ENCODE data around the gene TRIM66. TPM values are rescaled to one million over a fixed set of nuclear protein-coding genes. Genes with fewer than 3 reads are reported as not detected.
A peak's percentile ranks its signal among the peaks of the same experiment; 100 is the strongest.

TRIM66 gene
- total and polyA plus RNA-seq, 2 experiments from 2014 or later = 1.0 to 3.3 TPM

- Mint-ChIP-seq H3K36me3 (ENCODE audit: low read depth) (peaks cover 12% of the 10 kb centered on the region), H3K9me3 (no peaks in the 10 kb centered on the region), H3K4me3 (no peak overlapping the region), H3K27me3 (ENCODE audit: insufficient read depth, low read depth, poor library complexity) (peaks cover 15% of the 10 kb centered on the region), H3K4me1 (peaks cover 41% of the 10 kb centered on the region), H3K27ac (peak overlapping the region; percentile 74)
- H3K4me2 ChIP-seq = no peak overlapping the region
- H3K79me2 ChIP-seq (replicated peaks; ENCODE audit: insufficient read depth) = no peaks in the 10 kb centered on the region
- no peak overlapping the region for H3K4me3 ChIP-seq
- H2AFZ ChIP-seq = no peak overlapping the region
- H3K4me1 ChIP-seq (ENCODE audit: insufficient read depth) = peaks cover 10% of the 10 kb centered on the region; the same call in 1 of the 2 replicates
- TF ChIP-seq REST (IDR thresholded peaks at IDR 0.05; ENCODE audit: unreplicated experiment) (no peak), POLR2AphosphoS5 (IDR thresholded peaks at IDR 0.05; ENCODE audit: low read depth) (no peak), ZNF331 (CRISPR knock-in tag; IDR thresholded peaks at IDR 0.05; ENCODE audit: low read depth) (no peak), CTCF (conservative IDR thresholded peaks at IDR 0.05; ENCODE audit: low read depth in 2 of 2) (no peak), ETS1 (IDR thresholded peaks at IDR 0.05) (no peak), ZNF462 (CRISPR knock-in tag; IDR thresholded peaks at IDR 0.05) (no peak), STAT1 (IDR thresholded peaks at IDR 0.05; ENCODE audit: unreplicated experiment) (no peak), EZH2phosphoT487 (IDR thresholded peaks at IDR 0.05; ENCODE audit: unreplicated experiment) (no peak), NANOG (IDR thresholded peaks at IDR 0.05; ENCODE audit: borderline replicate concordance) (no peak), ZNF114 (CRISPR knock-in tag; IDR thresholded peaks at IDR 0.05) (no peak), JUNB (IDR thresholded peaks at IDR 0.05; ENCODE audit: unreplicated experiment) (no peak), CREB1 (CRISPR knock-in tag; IDR thresholded peaks at IDR 0.05; ENCODE audit: low read depth) (no peak), EZH2 (IDR thresholded peaks at IDR 0.05; ENCODE audit: low read depth, unreplicated experiment) (no peak)
- H4K20me1 ChIP-seq (replicated peaks; ENCODE audit: insufficient read depth) = no peaks in the 10 kb centered on the region
- H3K27ac ChIP-seq (ENCODE audit: low read depth) = no peak overlapping the region
- DNase-seq (ENCODE audit: low spot score) (no peak), ATAC-seq (no peak)
- no peaks in the 10 kb centered on the region for H3F3A ChIP-seq (replicated peaks; ENCODE audit: low read depth)
- no peaks in the 10 kb centered on the region for H3K36me3 ChIP-seq (ENCODE audit: insufficient read depth)
- H3K9me2 ChIP-seq (ENCODE audit: insufficient read depth) = no peaks in the 10 kb centered on the region
- H3K27me3 ChIP-seq (ENCODE audit: insufficient read depth) = no peaks in the 10 kb centered on the region
Observed at GRCh38 chr11:8717544-8717875, 35.0 kb upstream of the TRIM66 start.
